Natural killer cell treated with Interleukin-12 subunit alpha and Interleukin-12 subunit beta and Interleukin-15 and Interleukin-18, amount 100 ng/mL, for 72 hours (primary cell): Measurements from ENCODE around the gene TXNRD3. TPM values are rescaled to one million over a fixed set of nuclear protein-coding genes. Genes with fewer than 3 reads are reported as not detected.

Experiments used
- ATAC-seq, 2 donors: fragments of 150-1000 bp; cut with Tn5 transposase in 1 of 2; sonication (Bioruptor Pico), chemical (Tn5 transposase) in 1 of 2; 2 replicates each; pipeline ENCODE4 v1.10.0; 2021
- DNase-seq: peaks from one replicate; pipeline ENCODE4 v3.0.0; 2022; ENCODE audit warnings: low spot score
- H3K27ac Mint-ChIP-seq, 2 donors: 1 replicate in 1 of 2; 2 replicates in 1 of 2; pipeline ENCODE4 v1.8.0; 2022; ENCODE audit warnings: mixed read lengths in 2 of 2, mild to moderate bottlenecking in 1 of 2, moderate library complexity in 1 of 2
- H3K27me3 Mint-ChIP-seq, 2 donors: 1 replicate in 1 of 2; 2 replicates in 1 of 2; pipeline ENCODE4 v1.8.0; 2022; ENCODE audit warnings: mixed read lengths in 2 of 2
- H3K36me3 Mint-ChIP-seq: one replicate; pipeline ENCODE4 v1.8.0; 2022; ENCODE audit warnings: mixed read lengths
- H3K4me1 Mint-ChIP-seq, 2 donors: 1 replicate in 1 of 2; 2 replicates in 1 of 2; pipeline ENCODE4 v1.8.0; 2022; ENCODE audit warnings: low read depth in 2 of 2, mixed read lengths in 2 of 2, mild to moderate bottlenecking in 1 of 2
- H3K4me3 Mint-ChIP-seq: one replicate; pipeline ENCODE4 v1.8.0; 2022; ENCODE audit warnings: mixed read lengths
- H3K9me3 Mint-ChIP-seq: 2 replicates; pipeline ENCODE4 v1.8.0; 2022; ENCODE audit warnings: mixed read lengths
- total RNA-seq, 2 donors: library from RNA; stranded (reverse); gene quantifications; one replicate each; pipeline ENCODE4 v1.2.3, GENCODE V29; 2022

Gene TXNRD3
- total RNA-seq, 2 donors from 2014 or later = 1.2 to 2.1 TPM

- Mint-ChIP-seq H3K4me1 (peaks cover 0 to 6% of the 10 kb centered on the region in 2 donors), H3K27ac (no peak overlapping the region), H3K9me3 (no peaks in the 10 kb centered on the region), H3K36me3 (no peaks in the 10 kb centered on the region), H3K27me3 (peaks cover 20 to 26% of the 10 kb centered on the region in 2 donors), H3K4me3 (no peak overlapping the region)
- ATAC-seq (no peak), DNase-seq (no peak)
These were observed 25.1 kb upstream of the TXNRD3 start for GRCh38 chr3:126679831-126680666.

GRCh38 chr3:126679318-126679751, 24.4 kb upstream of the TXNRD3 start:
- Mint-ChIP-seq H3K4me1 (peaks cover 0 to 6% of the 10 kb centered on the region in 2 donors), H3K27me3 (peaks cover 20 to 29% of the 10 kb centered on the region in 2 donors), H3K4me3 (no peak overlapping the region), H3K9me3 (no peaks in the 10 kb centered on the region), H3K27ac (no peak overlapping the region), H3K36me3 (no peaks in the 10 kb centered on the region)
- ATAC-seq = peak; percentile 67 to 69
- peak; percentile 85 for DNase-seq

DNA sequence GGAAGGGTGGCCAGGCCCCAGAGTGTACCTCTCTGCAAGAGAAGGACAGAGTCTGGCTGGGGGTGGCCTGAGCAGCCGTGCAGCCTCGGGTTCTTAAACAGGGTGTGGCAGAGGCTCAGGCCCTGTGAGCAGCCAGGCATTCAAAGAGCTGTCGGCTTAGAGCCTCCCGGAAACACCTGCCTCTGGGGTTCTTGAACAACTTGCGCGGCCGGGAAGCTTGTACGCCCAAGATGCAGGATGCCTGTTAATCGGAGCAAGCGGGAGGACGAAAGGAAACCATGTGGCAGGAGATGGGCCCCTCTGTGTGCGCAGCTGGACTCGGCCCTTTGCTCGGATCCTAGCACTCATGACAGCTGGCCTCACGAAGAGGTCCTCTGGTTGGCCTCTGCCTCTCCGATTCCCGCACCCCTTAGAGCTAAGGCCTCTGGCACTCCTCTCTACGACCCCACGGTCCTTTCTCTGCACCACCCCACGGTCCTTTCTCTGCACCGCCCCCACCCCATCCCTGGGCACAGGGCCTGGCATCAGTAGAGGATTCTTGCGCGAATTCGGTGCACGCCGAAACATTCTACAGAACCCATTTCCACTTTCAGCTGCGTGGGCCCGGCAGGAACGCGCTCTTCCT, 23.9 kb upstream of the TXNRD3 start:
- Mint-ChIP-seq H3K9me3 (no peaks in the 10 kb centered on the region), H3K4me3 (no peak overlapping the region), H3K36me3 (no peaks in the 10 kb centered on the region), H3K4me1 (peaks cover 0 to 6% of the 10 kb centered on the region in 2 donors), H3K27ac (no peak overlapping the region), H3K27me3 (peaks cover 20 to 29% of the 10 kb centered on the region in 2 donors)
- no peak for DNase-seq
- peak in 1 of 2 donors; percentile 24 for ATAC-seq

GRCh38 chr3:126677862-126678503, 23.1 kb upstream of the TXNRD3 start:
- Mint-ChIP-seq H3K36me3 (no peaks in the 10 kb centered on the region), H3K27me3 (peaks cover 20 to 29% of the 10 kb centered on the region in 2 donors), H3K4me1 (peaks cover 0 to 6% of the 10 kb centered on the region in 2 donors), H3K27ac (no peak overlapping the region), H3K4me3 (no peak overlapping the region), H3K9me3 (no peaks in the 10 kb centered on the region)
- no peak for DNase-seq
- ATAC-seq = no peak

- Mint-ChIP-seq H3K4me1 (peaks cover 0 to 6% of the 10 kb centered on the region in 2 donors), H3K27me3 (peaks cover 20 to 29% of the 10 kb centered on the region in 2 donors), H3K36me3 (no peaks in the 10 kb centered on the region), H3K27ac (no peak overlapping the region), H3K9me3 (no peaks in the 10 kb centered on the region), H3K4me3 (no peak overlapping the region)
- ATAC-seq = peak; percentile 24 to 33
- no peak for DNase-seq
These were observed 22.2 kb upstream of the TXNRD3 start for GRCh38 chr3:126676919-126677705.

DNA sequence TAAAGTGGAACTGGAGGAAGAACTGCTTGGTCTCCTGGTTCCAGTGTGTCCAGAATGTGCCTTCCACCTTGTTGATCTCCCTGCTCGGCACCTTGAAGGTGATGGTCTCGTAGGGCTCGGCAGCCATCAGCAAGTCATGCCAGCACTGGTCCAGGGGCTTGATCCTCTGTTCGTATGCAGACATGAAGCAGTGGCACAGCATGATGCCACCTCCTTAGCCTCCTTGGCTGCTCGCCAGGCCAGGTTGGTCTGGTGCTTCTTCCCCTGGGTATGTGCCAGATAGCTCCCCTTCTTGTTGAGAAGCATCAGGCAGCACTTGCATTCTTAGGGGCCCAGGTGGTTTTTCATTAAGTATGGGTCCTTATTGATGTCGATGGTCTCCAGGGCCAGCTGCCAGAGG, 17.8 kb upstream of the TXNRD3 start:
- no peak overlapping the region for H3K27ac Mint-ChIP-seq
- H3K4me1 Mint-ChIP-seq = peaks cover 5 to 7% of the 10 kb centered on the region in 2 donors
- no peak overlapping the region for H3K4me3 Mint-ChIP-seq
- H3K9me3 Mint-ChIP-seq = peaks cover 6% of the 10 kb centered on the region
- ATAC-seq (no peak), DNase-seq (no peak)
- peaks cover 20% of the 10 kb centered on the region in 2 donors for H3K27me3 Mint-ChIP-seq
- H3K36me3 Mint-ChIP-seq = peaks cover 8% of the 10 kb centered on the region

GRCh38 chr3:126672340-126672739, 17.4 kb upstream of the TXNRD3 start:
- ATAC-seq = no peak
- H3K27ac Mint-ChIP-seq = no peak overlapping the region
- no peak for DNase-seq
- H3K36me3 Mint-ChIP-seq = peaks cover 8% of the 10 kb centered on the region
- no peak overlapping the region for H3K4me3 Mint-ChIP-seq
- H3K9me3 Mint-ChIP-seq = peaks cover 6% of the 10 kb centered on the region
- peaks cover 17 to 20% of the 10 kb centered on the region in 2 donors for H3K27me3 Mint-ChIP-seq
- H3K4me1 Mint-ChIP-seq = peaks cover 5 to 7% of the 10 kb centered on the region in 2 donors

DNA sequence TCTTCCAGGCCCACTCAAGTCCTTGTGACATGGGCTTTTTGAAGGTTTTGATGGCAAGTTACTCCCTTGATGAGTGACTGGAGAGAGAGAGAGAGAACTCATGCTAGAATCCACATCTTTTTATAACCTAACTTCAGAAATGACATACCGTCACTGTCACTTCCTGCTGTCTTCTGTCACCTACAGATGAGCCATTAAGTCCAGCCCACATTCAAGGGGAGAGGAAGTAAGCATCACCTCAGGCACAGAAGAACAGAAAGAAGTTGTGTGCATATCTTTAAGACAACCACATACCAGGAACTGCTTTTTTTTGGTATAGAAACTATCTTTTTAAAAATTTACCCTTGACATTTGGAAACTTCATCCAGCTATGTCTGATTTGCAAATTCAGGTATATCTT, 16.6 kb upstream of the TXNRD3 start:
- DNase-seq = no peak
- H3K4me3 Mint-ChIP-seq = peak overlapping the region; percentile 8
- ATAC-seq = peak in 1 of 2 donors; percentile 79
- H3K27me3 Mint-ChIP-seq = peaks cover 9 to 12% of the 10 kb centered on the region in 2 donors
- peaks cover 6% of the 10 kb centered on the region for H3K9me3 Mint-ChIP-seq
- H3K36me3 Mint-ChIP-seq = peaks cover 8% of the 10 kb centered on the region
- H3K4me1 Mint-ChIP-seq = peaks cover 6 to 7% of the 10 kb centered on the region in 2 donors
- H3K27ac Mint-ChIP-seq = peak overlapping the region in 1 of 2 donors; percentile 40

GRCh38 chr3:126668450-126669401, 13.8 kb upstream of the TXNRD3 start:
- H3K36me3 Mint-ChIP-seq = peaks cover 8% of the 10 kb centered on the region
- H3K27ac Mint-ChIP-seq = no peak overlapping the region
- no peaks in the 10 kb centered on the region for H3K27me3 Mint-ChIP-seq
- ATAC-seq = no peak
- peaks cover 18 to 20% of the 10 kb centered on the region in 2 donors for H3K4me1 Mint-ChIP-seq
- no peak for DNase-seq
- H3K4me3 Mint-ChIP-seq = no peak overlapping the region
- H3K9me3 Mint-ChIP-seq = peaks cover 6% of the 10 kb centered on the region

DNA sequence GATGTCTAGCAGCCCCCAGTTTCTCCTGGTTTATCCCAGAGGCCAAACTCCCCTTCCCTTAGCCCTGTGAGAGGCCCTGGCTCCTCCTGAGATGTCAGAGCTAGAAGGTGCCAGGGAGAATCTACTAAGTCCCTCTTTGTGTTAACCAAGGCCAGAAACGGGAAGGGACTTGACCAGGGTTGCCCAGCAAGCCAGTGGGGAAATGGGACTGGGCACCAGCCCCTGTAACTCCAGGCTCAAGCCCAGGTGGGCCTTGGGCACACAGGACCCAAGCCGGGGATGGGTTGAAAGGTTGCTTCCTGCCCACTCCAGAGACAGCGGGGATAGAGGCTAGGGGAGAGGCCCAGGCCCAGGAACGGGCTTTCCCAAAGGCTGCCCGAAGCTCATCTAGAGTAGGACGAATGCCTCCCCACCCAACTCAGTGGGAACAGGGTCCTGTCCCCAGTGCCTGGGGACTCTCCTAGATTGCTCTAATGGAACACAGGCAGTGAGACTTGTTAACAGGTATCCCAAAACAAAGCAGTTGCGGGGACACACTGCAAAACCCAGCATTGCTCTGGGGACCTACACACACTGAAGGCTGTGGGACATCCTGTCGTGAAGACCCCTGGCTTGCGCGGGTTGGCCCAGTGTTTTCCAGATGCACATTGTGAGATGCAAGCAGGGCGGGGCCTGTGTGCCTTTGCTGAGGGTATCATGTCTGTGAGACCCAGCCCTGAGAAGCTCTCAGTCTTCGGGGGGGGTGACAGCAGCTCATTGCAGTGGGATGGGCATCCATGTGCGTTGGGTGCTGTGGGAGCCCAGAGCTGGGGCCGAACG, 12.9 kb upstream of the TXNRD3 start:
- no peak for ATAC-seq
- Mint-ChIP-seq H3K9me3 (peaks cover 6% of the 10 kb centered on the region), H3K4me1 (peaks cover 18 to 20% of the 10 kb centered on the region in 2 donors), H3K27ac (no peak overlapping the region), H3K36me3 (peaks cover 8% of the 10 kb centered on the region), H3K4me3 (no peak overlapping the region), H3K27me3 (no peaks in the 10 kb centered on the region)
- no peak for DNase-seq

DNA sequence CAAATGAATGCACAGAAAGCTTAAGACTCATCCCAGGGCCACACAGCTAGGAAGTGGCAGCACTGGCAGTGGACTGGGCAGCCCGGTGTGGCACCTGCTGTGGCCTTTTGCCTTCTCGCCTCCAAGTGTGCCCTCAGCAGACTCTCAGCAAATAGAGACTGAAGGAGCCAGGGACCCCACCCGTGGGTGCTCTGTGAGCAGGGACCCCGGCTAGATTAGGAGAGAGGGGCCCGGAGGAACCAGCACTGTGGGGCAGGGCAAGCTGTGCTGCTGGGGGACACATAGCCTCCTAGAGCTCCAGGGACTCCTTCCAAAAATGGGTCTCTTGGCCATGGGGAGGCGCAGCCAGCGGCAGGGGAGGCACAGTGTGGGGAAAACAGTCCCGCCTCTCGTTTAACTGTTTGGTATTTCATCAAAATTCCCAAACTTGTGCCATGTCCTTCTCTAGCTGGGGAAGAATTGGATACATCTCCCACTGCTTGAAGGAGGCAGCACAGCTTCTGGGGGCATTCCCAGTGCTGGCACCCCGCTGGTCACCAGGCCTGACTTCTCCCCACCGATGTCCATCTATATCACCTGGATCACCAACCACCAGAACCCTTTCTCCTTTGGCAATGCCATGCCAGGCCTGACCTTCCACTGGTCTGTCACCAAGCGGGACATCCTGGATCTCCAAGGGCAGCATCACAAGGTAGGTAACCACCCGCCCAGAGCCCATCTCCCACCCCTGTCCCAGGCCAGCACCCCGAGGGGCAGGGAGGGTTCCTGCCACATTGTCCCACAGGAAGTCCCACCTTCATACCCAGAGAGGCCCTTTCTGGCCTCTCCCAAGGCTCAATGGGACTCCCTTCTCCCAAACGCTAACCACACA, 12.0 kb upstream of the TXNRD3 start:
- no peak for ATAC-seq
- no peak for DNase-seq

More for the DNA sequence above, 12.0 kb upstream of the TXNRD3 start:
- no peak overlapping the region for H3K27ac Mint-ChIP-seq
- peaks cover 6% of the 10 kb centered on the region for H3K9me3 Mint-ChIP-seq
- H3K27me3 Mint-ChIP-seq = no peaks in the 10 kb centered on the region
- peaks cover 8% of the 10 kb centered on the region for H3K36me3 Mint-ChIP-seq
- no peak overlapping the region for H3K4me3 Mint-ChIP-seq
- peaks cover 18 to 20% of the 10 kb centered on the region in 2 donors for H3K4me1 Mint-ChIP-seq
